Activated CD4-positive, alpha-beta T cell treated with anti-CD3 and anti-CD28 coated beads, Interleukin-2, amount 50 U/mL, for 24 hours (primary cell): ENCODE data around the gene PDF.

Experiments used
- DNase-seq, 2 donors: peaks; one replicate each; pipeline ENCODE4 v3.0.0-alpha.2; 2020; ENCODE audit warnings: low read depth in 1 of 2, low spot score in 1 of 2

Gene PDF

GRCh38 chr16:69285240-69285639 is 45.1 kb downstream of the PDF start:
- no peak for DNase-seq

- DNase-seq: no peak
Measured at GRCh38 chr16:69283851-69284250, 46.5 kb downstream of the PDF start.

- DNase-seq: no peak
Measured at GRCh38 chr16:69277413-69277812, 53.0 kb downstream of the PDF start.
